Measurements from ENCODE around the gene ZSCAN10. TPM values are rescaled to one million over a fixed set of nuclear protein-coding genes. Genes with fewer than 3 reads are reported as not detected.
"Not testable (repeated sequence)": the region's sequence is repeated elsewhere in the genome, so short reads cannot be mapped to it uniquely, and the experiment has no call there.

Gene ZSCAN10
- total RNA-seq, 1 experiment from 2014 or later: 0.73 TPM

GRCh38 chr16:3140603-3141427 lies 41.7 kb upstream of the ZSCAN10 start:
- H3K4me1 ChIP-seq: peaks cover 12% of the 10 kb centered on the region; the same call in 1 of the 2 replicates
- no peak overlapping the region for H3K4me3 ChIP-seq
- H3K27me3 ChIP-seq: peaks cover 3% of the 10 kb centered on the region; the same call in 1 of the 2 replicates
- H3K27ac ChIP-seq: no peak overlapping the region
- no peak for DNase-seq
- H3K36me3 ChIP-seq: no peaks in the 10 kb centered on the region; the same call in 1 of the 2 replicates
- H3K9me3 ChIP-seq (replicated peaks): no peaks in the 10 kb centered on the region

- not testable (repeated sequence) for H3K36me3 ChIP-seq; H3K27me3 ChIP-seq; DNase-seq; H3K4me3 ChIP-seq; H3K27ac ChIP-seq; H3K4me1 ChIP-seq; H3K9me3 ChIP-seq (replicated peaks)
These were observed 40.5 kb upstream of the ZSCAN10 start for GRCh38 chr16:3139561-3139960.

GRCh38 chr16:3138823-3139426 lies 39.8 kb upstream of the ZSCAN10 start:
- DNase-seq: no peak
- H3K27ac ChIP-seq: no peak overlapping the region
- H3K27me3 ChIP-seq: no peaks in the 10 kb centered on the region
- H3K9me3 ChIP-seq (replicated peaks): no peaks in the 10 kb centered on the region
- H3K36me3 ChIP-seq: no peaks in the 10 kb centered on the region; the same call in 1 of the 2 replicates
- H3K4me1 ChIP-seq: peaks cover 1% of the 10 kb centered on the region; the same call in 1 of the 2 replicates
- H3K4me3 ChIP-seq: no peak overlapping the region

- Histone ChIP-seq H3K36me3 (no peaks in the 10 kb centered on the region; the same call in 1 of the 2 replicates), H3K27me3 (no peaks in the 10 kb centered on the region)
- DNase-seq: no peak
These were observed 39.2 kb upstream of the ZSCAN10 start for GRCh38 chr16:3138342-3138741.

GRCh38 chr16:3137267-3137666 lies 38.2 kb upstream of the ZSCAN10 start:
- no peaks in the 10 kb centered on the region for H3K9me3 ChIP-seq (replicated peaks)
- no peaks in the 10 kb centered on the region for H3K27me3 ChIP-seq
- no peak for DNase-seq
- no peaks in the 10 kb centered on the region for H3K4me1 ChIP-seq
- H3K36me3 ChIP-seq: peaks cover 4% of the 10 kb centered on the region; the same call in 1 of the 2 replicates
- H3K27ac ChIP-seq: no peak overlapping the region
- H3K4me3 ChIP-seq: no peak overlapping the region

More at GRCh38 chr16:3138342-3138741, 39.2 kb upstream of the ZSCAN10 start:
- Histone ChIP-seq H3K4me1 (no peaks in the 10 kb centered on the region; the same call in 1 of the 2 replicates), H3K4me3 (no peak overlapping the region), H3K9me3 (replicated peaks) (no peaks in the 10 kb centered on the region), H3K27ac (no peak overlapping the region)

GRCh38 chr16:3135126-3135715 lies 36.1 kb upstream of the ZSCAN10 start:
- H3K27ac ChIP-seq: peak overlapping the region; percentile 71
- no peaks in the 10 kb centered on the region for H3K4me1 ChIP-seq

GRCh38 chr16:3134338-3135125 lies 35.4 kb upstream of the ZSCAN10 start, which contains the start of gene ZNF213:
Gene ZNF213, plus strand, starts transcription at chr16:3135029. Its CDS starts 2,252 bp downstream, at chr16:3137281.
- Histone ChIP-seq H3K27me3 (no peaks in the 10 kb centered on the region), H3K9me3 (replicated peaks) (no peaks in the 10 kb centered on the region), H3K36me3 (peaks cover 15% of the 10 kb centered on the region), H3K4me3 (peak within 1 kb of the TSS; percentile 97), H3K4me1 (no peaks in the 10 kb centered on the region), H3K27ac (peak within 1 kb of the TSS; percentile 76)
- peak; percentile 95 to 98 for DNase-seq

More at GRCh38 chr16:3135126-3135715, 36.1 kb upstream of the ZSCAN10 start:
- Histone ChIP-seq H3K27me3 (no peaks in the 10 kb centered on the region), H3K4me3 (peak overlapping the region; percentile 97), H3K9me3 (replicated peaks) (no peaks in the 10 kb centered on the region), H3K36me3 (peaks cover 15% of the 10 kb centered on the region)
- DNase-seq: no peak

GRCh38 chr16:3133844-3134243 lies 34.8 kb upstream of the ZSCAN10 start:
- peaks cover 18% of the 10 kb centered on the region for H3K36me3 ChIP-seq
- H3K27ac ChIP-seq: peak overlapping the region; percentile 76
- peak overlapping the region; percentile 97 for H3K4me3 ChIP-seq
- H3K4me1 ChIP-seq: no peaks in the 10 kb centered on the region
- no peaks in the 10 kb centered on the region for H3K27me3 ChIP-seq
- no peak for DNase-seq
- no peaks in the 10 kb centered on the region for H3K9me3 ChIP-seq (replicated peaks)

GRCh38 chr16:3131755-3132377 lies 32.8 kb upstream of the ZSCAN10 start:
- no peaks in the 10 kb centered on the region for H3K9me3 ChIP-seq (replicated peaks)
- DNase-seq: peak; percentile 48 to 67
- peaks cover 11% of the 10 kb centered on the region for H3K4me1 ChIP-seq
- H3K27ac ChIP-seq: no peak overlapping the region
- peaks cover 21% of the 10 kb centered on the region for H3K36me3 ChIP-seq
- H3K27me3 ChIP-seq: no peaks in the 10 kb centered on the region
- H3K4me3 ChIP-seq: no peak overlapping the region

- Histone ChIP-seq H3K4me1 (peaks cover 15% of the 10 kb centered on the region), H3K4me3 (no peak overlapping the region), H3K9me3 (replicated peaks) (no peaks in the 10 kb centered on the region), H3K36me3 (peaks cover 21% of the 10 kb centered on the region), H3K27me3 (no peaks in the 10 kb centered on the region), H3K27ac (no peak overlapping the region)
- DNase-seq: peak; percentile 78 to 88
These were observed 30.3 kb upstream of the ZSCAN10 start for GRCh38 chr16:3129137-3130131.

GRCh38 chr16:3127745-3128144 lies 28.7 kb upstream of the ZSCAN10 start:
- Histone ChIP-seq H3K4me1 (peaks cover 21% of the 10 kb centered on the region), H3K27ac (no peak overlapping the region; the same call in 1 of the 2 replicates), H3K27me3 (no peaks in the 10 kb centered on the region), H3K36me3 (peaks cover 21% of the 10 kb centered on the region), H3K4me3 (no peak overlapping the region), H3K9me3 (replicated peaks) (no peaks in the 10 kb centered on the region)
- DNase-seq: peak; percentile 50 to 53

GRCh38 chr16:3123986-3124886 lies 25.1 kb upstream of the ZSCAN10 start:
- Histone ChIP-seq H3K27me3 (no peaks in the 10 kb centered on the region), H3K27ac (peak overlapping the region; percentile 56), H3K4me1 (peaks cover 39% of the 10 kb centered on the region), H3K9me3 (replicated peaks) (no peaks in the 10 kb centered on the region), H3K4me3 (peak overlapping the region; percentile 56), H3K36me3 (peaks cover 11% of the 10 kb centered on the region)
- DNase-seq: peak; percentile 96 to 97

All from SJCRH30 (cell line).